SK-N-SH (cell line): ENCODE measurements around the gene SUPT7L. TPM values are rescaled to one million over a fixed set of nuclear protein-coding genes. Genes with fewer than 3 reads are reported as not detected.

Source experiments
- CTCF ChIP-seq: fragments of 200-600 bp; sonication (generic); IDR thresholded peaks from 2 replicates; pipeline ENCODE4 v1.6.1; 2017; ENCODE audit warnings: antibody characterized with exemption, mild to moderate bottlenecking, moderate library complexity
- EP300 ChIP-seq, 2 experiments: IDR thresholded peaks; 2 replicates each; pipeline versions ENCODE4 v1.4.0 to v1.6.1; 2012; ENCODE audit warnings: borderline replicate concordance in 1 of 2, low read depth in 1 of 2, low read length in 1 of 2
- FOSL2 ChIP-seq: IDR thresholded peaks from 2 replicates; pipeline ENCODE4 v1.4.0; 2012; ENCODE audit warnings: low read depth, mild to moderate bottlenecking, moderate library complexity, borderline replicate concordance
- GATA2 ChIP-seq: sonication (generic); formaldehyde crosslinking; IDR thresholded peaks from 2 replicates; pipeline ENCODE4 v1.5.0; 2020; ENCODE audit warnings: mild to moderate bottlenecking, missing genetic modification reagents
- JUND ChIP-seq: IDR thresholded peaks from 2 replicates; pipeline ENCODE4 v1.4.0; 2012
- MEF2A ChIP-seq: IDR thresholded peaks from 2 replicates; pipeline ENCODE4 v1.4.0; 2012; ENCODE audit warnings: low read depth, borderline replicate concordance
- MXI1 ChIP-seq: IDR thresholded peaks from 2 replicates; pipeline ENCODE4 v1.6.1; 2012; ENCODE audit warnings: mild to moderate bottlenecking, low read depth, low read length, improper control_type of control experiment
- NFIC ChIP-seq: IDR thresholded peaks from 2 replicates; pipeline ENCODE4 v1.4.0; 2012; ENCODE audit warnings: borderline replicate concordance
- POLR2AphosphoS5 ChIP-seq: IDR thresholded peaks from 2 replicates; pipeline ENCODE4 v1.6.1; 2012; ENCODE audit warnings: low read depth, low read length
- RCOR1 ChIP-seq: fragments of 150-350 bp; IDR thresholded peaks from 2 replicates; pipeline ENCODE4 v1.6.1; 2017; ENCODE audit warnings: antibody characterized with exemption, low read length
- RFX5 ChIP-seq: IDR thresholded peaks from 2 replicates; pipeline ENCODE4 v1.6.1; 2012; ENCODE audit warnings: mild to moderate bottlenecking, improper control_type of control experiment, low read length
- RXRA ChIP-seq: IDR thresholded peaks from 2 replicates; pipeline ENCODE4 v1.4.0; 2012; ENCODE audit warnings: low read depth, mild to moderate bottlenecking, borderline replicate concordance
- SMC3 ChIP-seq: IDR thresholded peaks from 2 replicates; pipeline ENCODE4 v1.6.1; 2012; ENCODE audit warnings: low read depth, low read length, improper control_type of control experiment
- USF1 ChIP-seq: IDR thresholded peaks from 2 replicates; pipeline ENCODE4 v1.4.0; 2012; ENCODE audit warnings: low read depth, borderline replicate concordance
- USF2 ChIP-seq: fragments of 150-350 bp; IDR thresholded peaks from 2 replicates; pipeline ENCODE4 v1.6.1; 2017; ENCODE audit warnings: antibody characterized with exemption, low read length, low read depth, borderline replicate concordance
- YY1 ChIP-seq: IDR thresholded peaks from 2 replicates; pipeline ENCODE4 v1.4.0; 2012; ENCODE audit warnings: low read depth, mild to moderate bottlenecking
- ZBTB33 ChIP-seq: IDR thresholded peaks from 2 replicates; pipeline ENCODE4 v1.4.0; 2012; ENCODE audit warnings: low read depth, borderline replicate concordance
- polyA plus RNA-seq, 3 experiments: library from polyadenylated mRNA; depleted of rRNA; stranded (reverse); fragments of >200 nt; gene quantifications; 2 replicates each; pipeline ENCODE4 v1.2.3, GENCODE V29; 2012

The SUPT7L gene
- polyA plus RNA-seq, 1 of the 3 experiments (the other 2 are of a cell fraction): 49.7 TPM

- TF ChIP-seq JUND: peak; percentile 64; the same call in 1 of the 2 replicates
- no peak for TF ChIP-seq SMC3
- TF ChIP-seq EP300 (IDR thresholded peaks at IDR 0.05; ENCODE audit: borderline replicate concordance in 1 of 2, low read depth in 1 of 2, low read length in 1 of 2): 0 out of 4 replicates have a peak, but pooled peaks of 1 of the 2 experiments have one; percentile 25
- no peak for TF ChIP-seq RXRA
- no peak for TF ChIP-seq ZBTB33
- no peak for TF ChIP-seq RFX5
- TF ChIP-seq GATA2 (CRISPR knock-in tag): no peak
- no peak; the same call in 1 of the 2 replicates for TF ChIP-seq POLR2AphosphoS5
- no peak for TF ChIP-seq CTCF
- TF ChIP-seq FOSL2: peak; percentile 68; the same call in 1 of the 2 replicates
- TF ChIP-seq YY1: no peak
- TF ChIP-seq MXI1: no peak
- 0 out of 2 replicates have a peak, but pooled peaks have one; percentile 14 for TF ChIP-seq NFIC
- no peak for TF ChIP-seq USF1
- no peak for TF ChIP-seq MEF2A
- no peak for TF ChIP-seq RCOR1
- TF ChIP-seq USF2: no peak
Observed at GRCh38 chr2:27638037-27638637, 25.3 kb downstream of the SUPT7L start (continued).
